Measurements from ENCODE around the gene CRYBG1. TPM values are rescaled to one million over a fixed set of nuclear protein-coding genes. Genes with fewer than 3 reads are reported as not detected.

CRYBG1 gene
- polyA plus RNA-seq, 1 donor from 2014 or later = 0.73 TPM

DNA sequence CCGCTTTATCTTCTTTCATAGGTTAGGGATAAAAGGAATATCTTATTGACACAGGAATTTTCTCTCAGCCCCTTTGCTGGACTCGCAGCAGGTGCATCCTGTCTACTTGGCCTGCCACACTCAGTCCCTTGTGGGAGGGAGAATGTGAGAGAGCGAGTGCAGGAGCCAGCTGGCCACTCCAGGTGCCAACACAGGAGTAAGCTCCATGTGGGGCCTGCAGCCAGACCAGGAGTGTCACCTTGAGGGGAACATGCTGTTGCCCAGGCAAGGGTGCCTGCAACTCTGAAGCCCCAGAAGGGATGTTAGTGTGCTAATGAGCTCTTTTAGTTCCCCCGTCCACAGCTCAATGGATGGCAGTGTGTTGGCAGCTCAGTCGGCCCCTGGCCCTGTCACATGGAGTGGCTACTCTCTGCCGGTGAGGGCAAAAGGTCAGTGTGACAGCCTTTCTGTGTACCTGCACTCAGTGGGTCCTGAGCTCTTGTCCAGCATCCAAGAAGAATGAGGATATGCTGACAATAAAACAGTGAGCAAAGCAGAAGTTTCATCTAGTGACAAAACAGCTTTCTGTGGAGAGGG lies 57.1 kb downstream of the CRYBG1 start:
- Histone ChIP-seq H3K9me3 (ENCODE audit: low read length) (no peaks in the 10 kb centered on the region), H3F3A (ENCODE audit: insufficient read depth, low read length, poor library complexity, severe bottlenecking) (no peaks in the 10 kb centered on the region), H3K4me3 (ENCODE audit: low read length) (no peak overlapping the region), H2AFZ (ENCODE audit: low read depth, low read length) (no peak overlapping the region), H3K9me2 (ENCODE audit: insufficient read depth, low read length) (no peaks in the 10 kb centered on the region), H3K79me2 (replicated peaks; ENCODE audit: insufficient read depth, low read length) (no peaks in the 10 kb centered on the region), H3K9ac (ENCODE audit: low read length) (no peak overlapping the region), H3K36me3 (ENCODE audit: insufficient read depth, low read length) (no peaks in the 10 kb centered on the region), H3K4me2 (ENCODE audit: low read length) (no peak overlapping the region), H3K27ac (ENCODE audit: low read length) (no peak overlapping the region), H3K27me3 (ENCODE audit: insufficient read depth, low read depth, low read length) (no peaks in the 10 kb centered on the region), H4K20me1 (ENCODE audit: insufficient read depth) (no peaks in the 10 kb centered on the region)
- TF ChIP-seq MXI1 (conservative IDR thresholded peaks at IDR 0.05; ENCODE audit: poor library complexity, severe bottlenecking) (no peak), SMC3 (conservative IDR thresholded peaks at IDR 0.05; ENCODE audit: poor library complexity) (no peak), TAF1 (IDR thresholded peaks at IDR 0.05; ENCODE audit: low read depth) (no peak), RAD21 (conservative IDR thresholded peaks at IDR 0.05) (no peak)

DNA sequence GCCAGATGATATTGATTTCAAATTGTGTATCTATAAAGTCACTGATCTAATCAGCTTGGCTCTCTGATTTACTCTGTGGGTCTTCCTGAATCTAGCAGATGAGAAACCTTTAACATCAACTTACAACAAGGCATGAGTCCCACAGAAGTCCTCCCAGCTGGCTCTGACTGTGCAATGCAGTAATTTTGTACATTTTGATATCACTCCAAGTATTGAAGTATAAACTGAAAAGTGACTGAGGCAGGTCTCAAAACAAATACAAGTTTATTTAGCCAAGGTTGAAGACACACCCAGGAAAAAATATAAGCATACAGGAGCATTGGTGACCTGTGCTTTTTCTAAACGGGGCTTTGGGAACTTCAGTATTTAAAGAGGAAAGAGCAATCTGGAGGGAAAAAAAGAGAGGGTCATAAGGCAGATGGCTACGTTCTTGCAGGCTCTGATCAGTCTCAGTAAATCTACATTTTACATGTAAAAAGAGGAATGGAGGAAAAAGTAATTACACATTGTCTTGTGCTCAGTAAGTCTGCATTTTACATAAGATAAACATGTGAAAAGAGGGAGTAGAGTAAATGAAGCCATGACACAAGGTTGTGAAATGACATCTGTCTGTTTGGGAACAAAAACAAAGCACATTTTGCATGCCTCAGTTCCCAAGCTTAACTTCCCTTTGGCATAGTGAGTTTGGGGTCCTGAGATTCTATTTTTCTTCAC lies 59.5 kb downstream of the CRYBG1 start:
- Histone ChIP-seq H3K4me3 (ENCODE audit: low read length) (no peak overlapping the region), H3K9ac (ENCODE audit: low read length) (no peak overlapping the region), H2AFZ (ENCODE audit: low read depth, low read length) (no peak overlapping the region), H4K20me1 (ENCODE audit: insufficient read depth) (no peaks in the 10 kb centered on the region), H3F3A (ENCODE audit: insufficient read depth, low read length, poor library complexity, severe bottlenecking) (no peaks in the 10 kb centered on the region), H3K79me2 (replicated peaks; ENCODE audit: insufficient read depth, low read length) (no peaks in the 10 kb centered on the region), H3K9me2 (ENCODE audit: insufficient read depth, low read length) (no peaks in the 10 kb centered on the region), H3K4me2 (ENCODE audit: low read length) (no peak overlapping the region), H3K27me3 (ENCODE audit: insufficient read depth, low read depth, low read length) (no peaks in the 10 kb centered on the region), H3K36me3 (ENCODE audit: insufficient read depth, low read length) (no peaks in the 10 kb centered on the region), H3K9me3 (ENCODE audit: low read length) (no peaks in the 10 kb centered on the region), H3K27ac (ENCODE audit: low read length) (no peak overlapping the region)
- TF ChIP-seq, protein P1, sequence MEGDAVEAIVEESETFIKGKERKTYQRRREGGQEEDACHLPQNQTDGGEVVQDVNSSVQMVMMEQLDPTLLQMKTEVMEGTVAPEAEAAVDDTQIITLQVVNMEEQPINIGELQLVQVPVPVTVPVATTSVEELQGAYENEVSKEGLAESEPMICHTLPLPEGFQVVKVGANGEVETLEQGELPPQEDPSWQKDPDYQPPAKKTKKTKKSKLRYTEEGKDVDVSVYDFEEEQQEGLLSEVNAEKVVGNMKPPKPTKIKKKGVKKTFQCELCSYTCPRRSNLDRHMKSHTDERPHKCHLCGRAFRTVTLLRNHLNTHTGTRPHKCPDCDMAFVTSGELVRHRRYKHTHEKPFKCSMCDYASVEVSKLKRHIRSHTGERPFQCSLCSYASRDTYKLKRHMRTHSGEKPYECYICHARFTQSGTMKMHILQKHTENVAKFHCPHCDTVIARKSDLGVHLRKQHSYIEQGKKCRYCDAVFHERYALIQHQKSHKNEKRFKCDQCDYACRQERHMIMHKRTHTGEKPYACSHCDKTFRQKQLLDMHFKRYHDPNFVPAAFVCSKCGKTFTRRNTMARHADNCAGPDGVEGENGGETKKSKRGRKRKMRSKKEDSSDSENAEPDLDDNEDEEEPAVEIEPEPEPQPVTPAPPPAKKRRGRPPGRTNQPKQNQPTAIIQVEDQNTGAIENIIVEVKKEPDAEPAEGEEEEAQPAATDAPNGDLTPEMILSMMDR (IDR thresholded peaks at IDR 0.05; ENCODE audit: poor library complexity, severe bottlenecking) = no peak
- no peak for TF ChIP-seq TAF1 (IDR thresholded peaks at IDR 0.05; ENCODE audit: low read depth)
- no peak for TF ChIP-seq RAD21 (conservative IDR thresholded peaks at IDR 0.05)
- no peak for TF ChIP-seq EP300 (conservative IDR thresholded peaks at IDR 0.05; ENCODE audit: poor library complexity, severe bottlenecking)
- TF ChIP-seq, protein P2, sequence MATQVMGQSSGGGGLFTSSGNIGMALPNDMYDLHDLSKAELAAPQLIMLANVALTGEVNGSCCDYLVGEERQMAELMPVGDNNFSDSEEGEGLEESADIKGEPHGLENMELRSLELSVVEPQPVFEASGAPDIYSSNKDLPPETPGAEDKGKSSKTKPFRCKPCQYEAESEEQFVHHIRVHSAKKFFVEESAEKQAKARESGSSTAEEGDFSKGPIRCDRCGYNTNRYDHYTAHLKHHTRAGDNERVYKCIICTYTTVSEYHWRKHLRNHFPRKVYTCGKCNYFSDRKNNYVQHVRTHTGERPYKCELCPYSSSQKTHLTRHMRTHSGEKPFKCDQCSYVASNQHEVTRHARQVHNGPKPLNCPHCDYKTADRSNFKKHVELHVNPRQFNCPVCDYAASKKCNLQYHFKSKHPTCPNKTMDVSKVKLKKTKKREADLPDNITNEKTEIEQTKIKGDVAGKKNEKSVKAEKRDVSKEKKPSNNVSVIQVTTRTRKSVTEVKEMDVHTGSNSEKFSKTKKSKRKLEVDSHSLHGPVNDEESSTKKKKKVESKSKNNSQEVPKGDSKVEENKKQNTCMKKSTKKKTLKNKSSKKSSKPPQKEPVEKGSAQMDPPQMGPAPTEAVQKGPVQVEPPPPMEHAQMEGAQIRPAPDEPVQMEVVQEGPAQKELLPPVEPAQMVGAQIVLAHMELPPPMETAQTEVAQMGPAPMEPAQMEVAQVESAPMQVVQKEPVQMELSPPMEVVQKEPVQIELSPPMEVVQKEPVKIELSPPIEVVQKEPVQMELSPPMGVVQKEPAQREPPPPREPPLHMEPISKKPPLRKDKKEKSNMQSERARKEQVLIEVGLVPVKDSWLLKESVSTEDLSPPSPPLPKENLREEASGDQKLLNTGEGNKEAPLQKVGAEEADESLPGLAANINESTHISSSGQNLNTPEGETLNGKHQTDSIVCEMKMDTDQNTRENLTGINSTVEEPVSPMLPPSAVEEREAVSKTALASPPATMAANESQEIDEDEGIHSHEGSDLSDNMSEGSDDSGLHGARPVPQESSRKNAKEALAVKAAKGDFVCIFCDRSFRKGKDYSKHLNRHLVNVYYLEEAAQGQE (IDR thresholded peaks at IDR 0.05; ENCODE audit: borderline replicate concordance) = no peak
- TF ChIP-seq MXI1 (conservative IDR thresholded peaks at IDR 0.05; ENCODE audit: poor library complexity, severe bottlenecking) = no peak
- TF ChIP-seq POLR2AphosphoS5 (IDR thresholded peaks at IDR 0.05) = no peak
- TF ChIP-seq EZH2 (IDR thresholded peaks at IDR 0.05; ENCODE audit: borderline replicate concordance, insufficient read depth, low read length, poor library complexity, severe bottlenecking) = no peak
- TF ChIP-seq SMC3 (conservative IDR thresholded peaks at IDR 0.05; ENCODE audit: poor library complexity) = no peak
